GM12874 (cell line): ENCODE data around the gene STMND1.

Source experiments
- TF ChIP-seq, protein P1 (sequence below): IDR thresholded peaks from 2 replicates; pipeline ENCODE4 v1.5.1; 2011; ENCODE audit warnings: low read depth, mild to moderate bottlenecking, control low read depth, low read length, moderate library complexity; ENCODE audit not compliant: insufficient read depth

The STMND1 gene

DNA sequence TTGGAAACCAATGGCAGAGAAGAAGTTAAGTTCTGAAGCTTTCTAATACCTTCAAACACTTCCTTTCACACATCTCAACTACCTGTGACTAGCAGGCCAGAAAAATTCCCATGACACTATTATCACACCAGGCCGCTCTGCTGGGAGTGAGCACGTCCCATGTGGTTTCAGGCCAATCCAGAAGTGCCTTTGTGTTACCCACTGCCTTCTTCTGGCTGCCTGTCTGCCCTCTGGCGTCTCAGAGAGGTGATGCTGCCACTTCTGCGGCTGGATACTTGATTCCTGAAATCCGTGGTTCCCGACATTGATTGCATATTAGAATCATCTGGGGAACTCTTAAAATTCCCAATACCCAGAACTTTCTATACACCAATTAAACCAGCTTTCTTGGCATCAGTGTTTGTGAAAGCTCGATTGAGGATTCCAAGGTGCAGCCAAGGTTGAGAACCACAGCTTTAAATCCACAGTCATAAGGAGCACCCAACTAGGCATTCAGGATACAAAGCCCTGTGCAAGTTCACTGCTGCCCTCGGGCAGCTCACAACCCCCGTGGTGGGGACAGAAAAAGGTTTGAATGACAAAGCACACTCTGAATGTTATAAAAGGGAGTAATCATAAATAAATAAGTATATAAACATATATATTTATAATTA, 65.6 kb downstream of the STMND1 start:
- TF ChIP-seq, protein P1, sequence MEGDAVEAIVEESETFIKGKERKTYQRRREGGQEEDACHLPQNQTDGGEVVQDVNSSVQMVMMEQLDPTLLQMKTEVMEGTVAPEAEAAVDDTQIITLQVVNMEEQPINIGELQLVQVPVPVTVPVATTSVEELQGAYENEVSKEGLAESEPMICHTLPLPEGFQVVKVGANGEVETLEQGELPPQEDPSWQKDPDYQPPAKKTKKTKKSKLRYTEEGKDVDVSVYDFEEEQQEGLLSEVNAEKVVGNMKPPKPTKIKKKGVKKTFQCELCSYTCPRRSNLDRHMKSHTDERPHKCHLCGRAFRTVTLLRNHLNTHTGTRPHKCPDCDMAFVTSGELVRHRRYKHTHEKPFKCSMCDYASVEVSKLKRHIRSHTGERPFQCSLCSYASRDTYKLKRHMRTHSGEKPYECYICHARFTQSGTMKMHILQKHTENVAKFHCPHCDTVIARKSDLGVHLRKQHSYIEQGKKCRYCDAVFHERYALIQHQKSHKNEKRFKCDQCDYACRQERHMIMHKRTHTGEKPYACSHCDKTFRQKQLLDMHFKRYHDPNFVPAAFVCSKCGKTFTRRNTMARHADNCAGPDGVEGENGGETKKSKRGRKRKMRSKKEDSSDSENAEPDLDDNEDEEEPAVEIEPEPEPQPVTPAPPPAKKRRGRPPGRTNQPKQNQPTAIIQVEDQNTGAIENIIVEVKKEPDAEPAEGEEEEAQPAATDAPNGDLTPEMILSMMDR, result peak; percentile 14; the same call in 1 of the 2 replicates

DNA sequence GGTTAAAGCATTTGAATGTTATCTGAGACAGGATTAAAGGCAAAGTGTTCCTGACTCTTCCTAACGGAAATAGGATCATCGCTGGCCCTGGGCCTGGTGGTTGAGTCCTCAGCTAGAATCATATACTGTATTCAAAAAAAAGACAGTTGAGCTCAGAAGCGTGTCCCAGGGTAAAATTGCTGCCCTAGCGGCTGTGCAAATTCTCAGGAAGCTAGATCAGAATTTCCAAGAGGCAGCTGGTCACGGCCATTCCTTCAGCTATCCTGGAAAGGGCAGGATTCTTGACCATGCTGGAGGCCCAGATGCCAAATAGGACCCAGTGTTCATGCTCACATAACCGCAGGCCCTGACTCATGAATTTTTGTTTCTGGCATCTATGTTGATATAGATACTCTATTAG, 67.4 kb downstream of the STMND1 start:
- TF ChIP-seq, protein P1, result no peak

DNA sequence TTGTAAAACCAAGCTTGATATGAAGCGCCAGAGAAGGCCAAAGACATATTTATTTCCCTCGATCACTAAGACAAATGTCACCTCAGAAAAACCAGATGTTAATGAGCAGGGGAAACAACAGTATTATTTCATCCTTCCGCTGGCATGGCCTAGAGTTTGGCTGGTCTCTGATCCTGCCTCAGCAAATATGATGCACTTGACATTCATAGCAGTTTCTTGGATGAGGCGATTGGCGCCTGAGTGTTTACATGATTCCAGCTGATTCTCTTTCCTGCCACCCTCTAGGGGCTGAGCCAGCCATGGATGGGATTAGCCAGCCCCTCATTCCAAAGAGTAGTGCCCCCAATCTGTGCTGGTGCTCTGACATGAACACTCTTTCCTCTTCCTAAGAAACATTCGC, 67.9 kb downstream of the STMND1 start:
- TF ChIP-seq, protein P1, result no peak

DNA sequence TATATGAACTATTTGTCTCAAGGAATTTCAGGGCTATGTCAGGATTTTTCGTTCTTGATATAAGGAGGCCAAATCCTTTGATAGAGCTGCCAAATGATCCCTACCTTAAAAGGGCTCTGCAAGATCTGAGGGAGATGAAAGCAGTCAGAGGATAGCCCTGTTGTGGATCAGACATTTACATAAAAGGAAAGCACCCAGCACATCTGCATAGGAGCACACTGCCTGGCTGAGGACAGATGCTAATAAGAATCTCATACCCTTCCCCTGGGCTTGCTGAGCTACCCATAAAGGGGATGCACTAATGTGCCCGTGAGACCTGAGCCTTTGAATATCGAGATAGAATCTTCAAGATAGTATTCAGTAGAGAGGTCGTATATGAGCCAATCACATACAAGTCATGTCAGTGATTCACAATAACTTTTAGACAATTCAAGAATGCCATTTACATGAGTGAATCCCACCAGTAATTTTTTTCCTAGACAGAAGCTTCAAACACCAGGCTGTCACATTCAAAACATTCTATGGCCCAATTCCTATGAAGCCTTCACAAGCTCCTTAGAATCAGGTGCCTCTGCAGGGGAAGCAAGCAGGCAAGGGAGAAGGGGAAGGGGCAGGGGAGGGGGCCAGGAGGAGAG, 71.1 kb downstream of the STMND1 start:
- TF ChIP-seq, protein P1, result no peak

DNA sequence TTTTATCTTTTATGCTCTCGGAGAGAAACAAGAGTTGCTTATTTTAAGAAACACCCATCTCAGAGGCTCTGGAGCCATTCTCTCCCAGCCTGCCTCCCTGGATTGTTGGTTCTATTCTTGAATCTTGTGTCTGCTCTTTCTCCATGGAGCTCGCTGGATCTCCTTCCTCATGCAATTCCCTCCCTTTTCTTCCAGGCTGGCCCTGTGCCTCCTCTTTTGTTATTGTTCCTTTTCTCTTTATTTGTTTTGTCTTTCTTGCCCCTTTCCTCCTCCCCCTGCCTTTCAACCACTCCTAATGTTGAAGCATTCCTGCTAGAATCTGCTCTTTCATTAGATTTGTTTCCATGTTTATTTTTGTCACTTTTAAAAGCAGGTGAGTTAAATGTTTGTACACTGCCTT, 76.5 kb downstream of the STMND1 start:
- TF ChIP-seq, protein P1, result no peak

DNA sequence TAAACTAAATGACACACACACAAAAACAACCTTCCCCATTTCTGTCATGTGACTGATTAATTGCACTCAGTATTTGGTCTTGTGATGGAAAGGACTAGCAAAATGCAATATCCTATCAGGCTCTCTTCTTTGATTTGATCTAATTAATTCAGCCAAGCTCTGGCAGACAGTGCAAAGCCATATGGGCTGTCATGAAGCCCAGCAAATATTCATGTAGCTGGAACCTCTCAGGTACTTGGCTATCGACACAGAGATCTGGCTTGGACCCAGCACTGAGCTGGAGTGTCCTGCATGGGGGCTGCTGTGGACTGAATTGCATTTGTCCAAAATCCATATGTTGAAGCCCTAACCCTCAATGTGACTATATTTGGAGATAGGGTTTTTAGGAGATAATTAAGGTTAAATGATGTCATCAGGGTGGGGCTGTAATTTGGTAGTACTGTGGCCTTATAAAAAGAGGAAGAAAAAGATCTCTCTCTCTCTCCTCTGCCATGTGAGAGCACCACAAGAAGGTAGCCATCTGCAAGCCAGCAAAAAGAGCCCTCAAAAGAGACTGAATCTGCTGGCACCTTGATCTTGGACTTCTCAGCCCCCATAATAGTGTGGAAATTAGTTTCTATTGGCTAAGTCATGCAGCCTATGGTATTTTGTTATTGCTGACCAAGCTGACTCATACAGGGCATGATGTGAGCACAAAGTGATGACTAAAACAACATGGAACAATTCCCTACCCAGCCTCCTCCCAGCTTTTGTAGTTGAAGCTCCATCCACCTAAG, 77.1 kb downstream of the STMND1 start:
- TF ChIP-seq, protein P1, result no peak

DNA sequence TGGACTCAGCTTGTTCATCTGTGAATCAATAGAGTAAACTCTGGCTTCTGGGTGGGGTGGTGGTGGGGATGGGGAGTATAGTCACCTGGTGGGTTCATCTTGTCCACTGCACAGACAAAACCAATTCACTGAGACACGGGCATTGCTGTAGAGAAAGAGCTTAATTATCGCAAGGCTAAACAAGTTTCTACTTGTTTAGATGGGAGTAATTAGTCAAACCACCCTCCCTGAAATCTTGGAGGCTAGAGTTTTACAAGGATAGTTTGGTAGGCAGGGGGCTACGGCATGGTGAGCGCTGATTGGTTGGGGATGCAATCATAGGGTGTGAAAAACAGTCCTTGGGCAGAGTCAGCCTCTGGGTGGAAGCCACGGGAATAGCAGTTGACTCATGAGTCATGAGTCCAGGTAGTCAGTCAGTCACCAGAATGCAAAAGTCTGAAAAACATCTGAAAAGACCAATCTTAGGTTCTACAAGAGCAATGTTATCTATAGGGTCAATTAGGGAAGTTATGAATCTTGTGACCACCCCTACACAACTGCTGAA, 77.8 kb downstream of the STMND1 start:
- TF ChIP-seq, protein P1, result no peak
